Dedifferentiated amniotic fluid mesenchymal stem cell (primary cell): ENCODE data around the gene SGPP2.

Experiments used
- DNase-seq: peaks from one replicate; pipeline ENCODE4 v3.0.0-alpha.2; 2016; ENCODE audit errors: extremely low spot score

The SGPP2 gene

DNA sequence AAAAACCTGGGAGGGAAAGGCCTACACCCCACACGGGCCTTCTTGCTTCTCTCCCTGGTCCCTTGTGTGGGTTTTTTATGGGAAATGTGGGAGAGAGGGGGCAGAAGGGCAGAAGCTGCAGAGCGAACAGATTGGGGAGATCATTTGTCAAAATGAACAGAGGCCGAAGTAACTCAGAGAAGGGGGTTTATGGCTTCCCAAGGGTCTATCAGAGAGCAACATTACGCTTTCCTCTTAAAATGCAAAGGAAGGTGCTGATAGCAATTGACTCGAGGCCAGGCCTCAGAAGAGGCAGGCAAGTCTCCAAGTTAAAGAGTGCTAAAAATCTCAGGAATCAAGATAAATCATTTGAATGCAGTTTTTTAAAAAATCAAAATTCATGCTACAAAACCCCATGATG lies 101.5 kb downstream of the SGPP2 start:
- DNase-seq, result no peak

GRCh38 chr2:222526480-222527277 lies 102.3 kb downstream of the SGPP2 start:
- DNase-seq, result no peak

- DNase-seq, result no peak
Observed at GRCh38 chr2:222532315-222532714, 108.0 kb downstream of the SGPP2 start.

GRCh38 chr2:222535477-222535876 lies 111.1 kb downstream of the SGPP2 start:
- DNase-seq, result no peak

- DNase-seq, result no peak
Observed at GRCh38 chr2:222538535-222538934, 114.2 kb downstream of the SGPP2 start.

DNA sequence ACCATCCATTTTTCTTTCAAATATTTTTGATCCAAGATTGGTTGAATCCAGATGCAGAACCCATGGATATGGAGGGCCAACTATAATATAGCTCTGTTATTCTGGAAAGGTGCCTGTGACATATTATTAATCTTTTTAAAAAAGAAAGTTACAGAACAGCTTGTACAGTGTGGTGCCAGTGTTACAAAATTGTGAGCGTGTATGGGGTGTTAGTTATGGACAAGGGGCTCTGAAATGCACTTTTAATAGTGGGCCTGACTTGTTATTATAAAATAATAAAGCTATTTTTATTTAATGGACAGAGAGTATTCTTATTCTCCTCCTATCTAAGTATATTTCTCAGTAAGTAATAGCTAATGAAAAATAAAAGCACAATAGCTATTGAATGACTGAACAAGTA lies 120.3 kb downstream of the SGPP2 start:
- DNase-seq, result no peak

GRCh38 chr2:222545823-222546795 lies 121.8 kb downstream of the SGPP2 start:
- DNase-seq, result no peak

DNA sequence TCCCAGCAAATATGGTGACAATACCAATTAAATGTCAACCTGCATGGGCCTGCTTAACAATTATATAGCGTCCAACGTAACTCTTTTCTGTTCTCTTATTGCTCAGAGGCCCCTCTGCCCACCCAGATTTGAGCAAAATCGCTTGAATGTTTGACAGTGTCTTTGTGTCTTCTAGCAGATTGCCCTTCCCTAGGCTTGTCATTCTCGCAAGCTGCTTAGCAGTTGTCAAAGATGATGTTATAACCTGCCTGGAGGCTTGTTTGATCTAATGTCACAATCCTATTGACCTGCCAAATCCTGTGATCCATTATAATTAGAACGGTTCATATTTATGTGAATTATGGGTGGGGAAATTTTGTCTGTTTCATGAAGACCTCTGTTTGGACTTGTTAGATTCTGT lies 122.7 kb downstream of the SGPP2 start:
- DNase-seq, result no peak

DNA sequence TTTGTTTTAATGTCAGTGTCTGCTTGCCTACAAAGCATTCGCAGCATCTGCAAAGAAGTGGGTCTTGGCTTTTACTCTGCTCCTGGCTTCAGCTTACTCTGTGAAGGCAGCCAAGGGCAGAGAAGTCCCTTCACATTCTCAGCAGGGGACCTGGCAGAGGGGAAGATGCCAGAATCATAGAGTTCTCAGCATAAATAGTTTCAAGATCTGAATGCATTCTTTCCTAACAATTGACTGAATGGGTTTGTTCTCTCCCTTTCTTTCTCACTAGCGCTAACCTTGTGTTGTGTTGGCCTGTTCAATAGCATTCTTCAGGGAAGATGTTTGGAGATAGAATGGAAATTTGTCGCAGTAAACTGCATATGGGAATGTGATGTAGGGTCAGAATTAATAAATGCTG lies 124.6 kb downstream of the SGPP2 start:
- no peak for DNase-seq

DNA sequence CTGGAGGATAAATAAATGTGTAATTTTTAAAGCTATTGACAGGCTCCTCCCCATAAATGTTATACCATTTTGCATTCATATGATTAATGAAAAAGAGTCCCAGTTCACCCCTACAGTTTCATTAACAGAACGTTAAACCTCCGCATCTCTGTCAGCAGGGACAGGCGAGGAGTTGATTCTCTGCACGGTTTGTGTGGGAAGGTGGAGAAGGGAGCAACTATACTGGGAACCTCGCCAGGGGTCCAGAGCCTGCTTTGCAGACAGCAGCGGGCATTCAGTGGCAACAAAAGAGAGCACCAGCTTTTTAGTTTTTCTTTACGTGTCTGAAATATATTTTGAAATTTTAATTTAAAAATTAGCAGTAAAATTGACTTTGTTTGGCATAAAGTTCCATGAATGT lies 130.2 kb downstream of the SGPP2 start:
- no peak for DNase-seq

GRCh38 chr2:222561151-222561550 lies 136.8 kb downstream of the SGPP2 start:
- no peak for DNase-seq

- peak; percentile 24 for DNase-seq
Observed at GRCh38 chr2:222561817-222562645, 137.7 kb downstream of the SGPP2 start.

- no peak for DNase-seq
Observed at GRCh38 chr2:222563106-222563718, 138.9 kb downstream of the SGPP2 start.

- no peak for DNase-seq
Observed at GRCh38 chr2:222563936-222564335, 139.6 kb downstream of the SGPP2 start.

DNA sequence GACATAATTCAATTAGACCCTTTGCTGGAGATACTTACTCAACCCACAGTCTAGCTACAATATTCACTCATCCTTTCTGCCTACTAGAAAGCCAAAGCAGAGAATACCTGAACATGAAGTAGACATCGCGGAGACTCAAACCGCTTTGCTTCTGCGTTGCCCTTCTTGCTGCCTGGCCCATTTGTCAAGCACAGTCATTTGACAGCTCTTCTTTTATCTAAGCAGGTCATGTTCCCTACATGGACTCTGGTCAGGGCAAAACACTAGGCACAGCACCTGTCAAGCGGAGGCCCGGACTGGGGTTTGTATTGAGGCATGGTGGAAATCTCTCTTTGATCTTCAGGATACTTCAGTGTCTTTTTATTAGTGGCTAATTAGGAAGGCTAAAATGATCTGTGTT lies 141.9 kb downstream of the SGPP2 start:
- no peak for DNase-seq

DNA sequence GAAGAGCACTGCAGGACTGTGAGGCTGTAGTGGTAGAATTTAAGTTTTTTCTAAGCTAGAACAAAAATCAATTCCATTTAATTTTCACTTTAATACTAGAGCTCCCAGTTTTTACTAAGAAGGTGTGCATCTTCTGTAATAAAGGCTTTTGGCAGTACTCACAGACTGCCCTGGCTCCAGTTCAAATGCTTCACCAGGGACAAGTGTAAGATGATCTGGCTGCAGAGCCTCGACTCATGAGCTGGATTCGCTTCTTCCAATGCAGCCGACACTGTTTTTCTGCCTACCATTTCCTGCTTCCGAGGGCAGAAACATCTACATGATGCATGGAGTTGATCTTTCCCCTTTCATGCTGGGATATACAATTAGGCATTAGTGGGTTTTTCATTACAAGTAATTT lies 144.5 kb downstream of the SGPP2 start:
- peak; percentile 62 for DNase-seq

DNA sequence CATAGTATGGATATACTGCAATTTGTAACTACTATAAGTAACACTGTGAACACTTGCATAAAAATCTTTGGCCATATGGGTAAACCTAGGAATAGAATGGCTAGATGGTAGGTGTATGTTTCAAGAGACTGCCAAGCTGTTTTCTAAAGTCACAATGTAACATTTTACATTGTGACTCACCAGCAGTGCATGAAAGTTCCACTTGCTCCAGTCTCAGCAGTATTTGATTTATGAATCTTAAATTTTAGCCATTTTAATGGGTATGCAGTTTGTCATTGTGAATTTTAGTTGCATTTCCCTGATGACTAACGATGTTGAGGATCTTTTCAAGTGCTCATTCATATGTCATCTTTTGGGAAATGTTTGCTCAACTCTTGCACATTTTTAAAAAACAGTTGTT lies 145.5 kb downstream of the SGPP2 start:
- DNase-seq, result no peak

GRCh38 chr2:222572264-222572721 lies 147.9 kb downstream of the SGPP2 start:
- no peak for DNase-seq

GRCh38 chr2:222572751-222573174 lies 148.4 kb downstream of the SGPP2 start:
- peak; percentile 51 for DNase-seq

DNA sequence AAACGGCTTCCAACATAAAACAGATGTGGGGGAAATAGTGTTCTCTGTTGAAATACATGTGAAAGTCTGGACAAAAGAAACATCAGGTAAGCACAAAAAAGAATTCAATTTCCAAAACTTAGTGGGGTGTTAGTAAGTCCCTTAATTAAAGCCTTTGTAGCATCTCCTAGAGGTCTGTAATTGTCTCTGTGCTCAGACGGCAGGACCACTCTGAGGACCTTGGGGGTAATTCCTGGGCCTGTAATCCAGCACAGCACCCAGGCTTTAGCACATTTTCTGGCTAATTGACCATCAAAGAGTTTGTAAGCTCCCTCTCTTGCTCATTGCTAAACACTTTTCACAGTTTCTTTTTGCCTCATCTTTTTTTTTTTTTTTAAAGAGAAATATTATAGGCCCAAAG lies 151.3 kb downstream of the SGPP2 start:
- no peak for DNase-seq
